22Rv1 (cell line): Measurements from ENCODE around the gene CHSY1.

Experiments used
- H3K27ac ChIP-seq: fragments of 450-650 bp; 2 replicates; pipeline ENCODE4 v1.5.1; 2017
- CTCF ChIP-seq: fragments of 450-650 bp; IDR thresholded peaks from 2 replicates; pipeline ENCODE4 v1.5.1; 2017; ENCODE audit warnings: mild to moderate bottlenecking
- ZFX ChIP-seq: fragments of 450-650 bp; IDR thresholded peaks from 2 replicates; pipeline ENCODE4 v1.6.1; 2017; ENCODE audit warnings: antibody characterized with exemption, borderline replicate concordance

The CHSY1 gene

GRCh38 chr15:101179341-101180153 is 72.3 kb downstream of the CHSY1 start:
- H3K27ac ChIP-seq: no peak overlapping the region
- no peak for TF ChIP-seq ZFX
- no peak for TF ChIP-seq CTCF

- TF ChIP-seq ZFX: no peak
- no peak for TF ChIP-seq CTCF
- no peak overlapping the region for H3K27ac ChIP-seq
These were observed 72.9 kb downstream of the CHSY1 start for GRCh38 chr15:101178931-101179330.

DNA sequence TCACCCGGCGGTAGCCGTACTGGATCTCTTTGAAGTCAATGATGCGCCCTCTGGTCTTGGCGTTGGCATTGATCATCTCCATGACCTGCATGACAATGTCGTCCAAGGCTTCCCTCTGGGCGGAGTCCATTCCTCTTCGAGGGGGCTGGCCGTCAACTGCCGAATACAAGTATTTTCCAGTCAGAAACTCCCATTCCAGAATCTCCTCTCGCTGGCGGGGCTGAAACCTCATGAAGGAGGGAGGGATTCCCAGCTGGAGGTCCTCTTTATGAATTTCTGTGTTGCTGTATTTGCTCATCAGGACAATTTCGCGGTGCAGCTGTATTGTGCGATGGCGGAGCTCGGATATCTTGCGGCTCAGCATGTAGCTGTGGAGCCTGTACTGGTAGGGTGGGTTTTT is 73.4 kb downstream of the CHSY1 start:
- TF ChIP-seq ZFX (no peak), CTCF (no peak)
- no peak overlapping the region for H3K27ac ChIP-seq

DNA sequence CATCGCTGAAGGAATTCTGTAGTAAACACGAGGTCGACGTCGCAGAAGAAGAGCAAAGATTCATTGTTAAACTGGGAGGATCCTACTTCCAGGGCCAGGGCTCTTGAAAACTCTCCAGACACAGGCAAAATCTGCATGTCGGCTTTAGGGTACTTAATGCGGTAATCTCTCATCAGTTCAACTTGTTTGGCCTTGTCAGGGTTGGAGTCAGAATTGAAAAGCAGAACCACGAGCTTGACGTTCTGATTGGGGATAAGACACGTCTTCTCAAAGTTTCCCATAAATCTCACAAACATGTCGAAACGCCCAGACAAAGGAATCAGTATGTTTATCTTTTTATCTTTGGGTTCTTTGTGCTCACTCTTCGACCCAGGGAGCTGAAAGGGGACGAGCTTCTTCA is 74.0 kb downstream of the CHSY1 start:
- no peak for TF ChIP-seq ZFX
- no peak for TF ChIP-seq CTCF

DNA sequence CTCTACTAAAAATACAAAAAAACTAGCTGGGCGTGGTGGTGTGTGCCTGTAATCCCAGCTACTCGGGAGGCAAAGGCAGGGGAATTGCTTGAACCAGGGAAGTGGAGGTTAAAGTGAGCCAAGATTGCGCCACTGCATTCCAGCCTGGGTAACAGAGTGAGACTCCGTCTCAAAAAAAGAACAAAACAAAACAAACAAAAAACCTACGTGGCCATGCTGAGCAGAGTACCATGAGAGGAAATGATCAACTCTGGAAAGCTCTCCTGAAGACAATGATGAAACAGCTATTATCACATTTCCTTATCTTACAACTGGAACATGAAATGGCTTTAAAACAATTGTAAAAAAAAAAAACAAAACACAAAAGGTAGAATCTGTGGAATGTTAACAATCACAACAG is 75.2 kb downstream of the CHSY1 start:
- TF ChIP-seq CTCF: no peak
- TF ChIP-seq ZFX: no peak
- H3K27ac ChIP-seq: no peak overlapping the region

More for the DNA sequence above, 74.0 kb downstream of the CHSY1 start:
- H3K27ac ChIP-seq: no peak overlapping the region

GRCh38 chr15:101175401-101175800 is 76.4 kb downstream of the CHSY1 start:
- H3K27ac ChIP-seq: no peak overlapping the region
- TF ChIP-seq CTCF (no peak), ZFX (no peak)

DNA sequence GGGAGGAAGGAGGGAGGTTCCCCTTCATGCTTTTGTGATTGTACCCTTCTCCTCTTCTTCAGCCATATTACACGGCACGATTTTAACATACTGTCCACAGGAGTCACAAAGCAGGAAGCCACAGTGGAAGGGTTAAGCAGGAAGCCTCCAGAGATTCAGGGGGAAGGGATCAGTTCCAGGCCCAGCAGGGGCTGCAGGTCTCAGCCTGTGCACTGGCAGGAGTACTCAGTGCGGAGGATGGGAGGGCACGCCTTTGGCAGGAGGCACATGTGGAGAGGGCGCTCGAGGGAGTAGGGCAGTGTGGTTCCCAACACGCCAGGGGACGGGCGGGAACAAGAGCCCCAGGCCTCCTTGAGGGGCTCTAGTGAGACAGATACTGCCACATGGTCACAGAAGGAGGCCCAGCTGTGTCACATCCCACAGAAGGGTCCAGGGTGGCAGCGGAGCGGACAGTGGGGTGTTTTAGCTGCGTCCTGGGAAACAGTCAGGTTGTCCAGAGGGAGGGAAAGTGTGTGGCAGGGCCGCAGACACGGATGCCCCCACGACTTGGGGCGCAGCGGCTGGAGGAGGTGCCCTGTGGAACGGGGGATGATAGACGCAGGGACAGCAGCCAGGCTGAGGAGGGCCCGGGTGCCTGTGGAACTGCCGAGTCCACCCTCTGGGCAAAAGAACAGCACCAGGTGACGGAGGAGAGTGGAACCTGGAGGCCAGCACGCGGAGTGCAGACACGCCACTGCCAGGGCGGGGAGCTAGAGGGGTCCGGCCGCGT is 77.5 kb downstream of the CHSY1 start:
- TF ChIP-seq CTCF: no peak
- no peak for TF ChIP-seq ZFX
- no peak overlapping the region for H3K27ac ChIP-seq
